Stomach (tissue), 9 donors: ENCODE measurements around the gene RPL12. TPM values are rescaled to one million over a fixed set of nuclear protein-coding genes. Genes with fewer than 3 reads are reported as not detected.

Experiments used
- DNase-seq, 2 donors: peaks; one replicate each; pipeline versions ENCODE4 v3.0.0 to v3.0.0-alpha.2; 2013 to 2019
- H3K27ac ChIP-seq, 5 donors: fragments of 200-600 bp in 4 of 5; sonication (generic) in 4 of 5; one replicate each; pipeline ENCODE4 v1.5.1; 2013 to 2019; ENCODE audit warnings: mild to moderate bottlenecking in 1 of 5, moderate library complexity in 1 of 5
- H3K27me3 ChIP-seq, 3 donors: fragments of 200-600 bp; sonication (generic); one replicate each; pipeline ENCODE4 v1.5.1; 2017 to 2019; ENCODE audit warnings: mixed run types in 1 of 3
- H3K36me3 ChIP-seq, 4 donors: fragments of 200-600 bp; sonication (generic); 1 replicate in 3 of 4; 2 replicates in 1 of 4; pipeline ENCODE4 v1.5.1; 2016 to 2019
- H3K4me1 ChIP-seq, 4 donors: fragments of 200-600 bp; sonication (generic); one replicate each; pipeline ENCODE4 v1.5.1; 2016 to 2019
- H3K4me3 ChIP-seq, 4 donors: fragments of 200-600 bp; sonication (generic) in 3 of 4; one replicate each; pipeline ENCODE4 v1.5.1; 2016 to 2019; ENCODE audit warnings: mild to moderate bottlenecking in 1 of 4
- H3K9me3 ChIP-seq, 4 donors: fragments of 200-600 bp; sonication (generic); one replicate each; pipeline ENCODE4 v1.5.1; 2016 to 2019
- EP300 ChIP-seq: sonication (generic); formaldehyde crosslinking; IDR thresholded peaks from one replicate; pipeline ENCODE4 v1.6.1; 2017; ENCODE audit warnings: antibody characterized with exemption
- POLR2A ChIP-seq, 4 donors: fragments of 450-650 bp; IDR thresholded peaks; one replicate each; pipeline ENCODE4 v1.6.1; 2016; ENCODE audit warnings: antibody characterized with exemption in 4 of 4, control low read depth in 2 of 4, mild to moderate bottlenecking in 1 of 4, moderate library complexity in 1 of 4
- POLR2AphosphoS5 ChIP-seq, 3 donors: sonication (generic); formaldehyde crosslinking; IDR thresholded peaks; one replicate each; pipeline ENCODE4 v1.6.1; 2016; ENCODE audit warnings: antibody characterized with exemption in 3 of 3
- WGBS, 5 donors: extraction: QIAGEN DNeasy Blood & Tissue Kit in 3 of 5; methylation state at CpG; one replicate each; pipeline versions ENCODE4 v1.1.5 to v1.1.7; 2013 to 2018; 5-methylcytosine and 5-hydroxymethylcytosine counted together
- intact Hi-C: fragments of 100-400 bp; cut with DNase I; formaldehyde crosslinking; loops from one replicate; pipeline ENCODE4 v1.15.1; 2023; ENCODE audit warnings: low total_unique reads
- polyA plus RNA-seq, 3 donors: library from polyadenylated mRNA; stranded (reverse); fragments of 200-250 nt; gene quantifications; one replicate each; pipeline ENCODE4 v1.2.3, GENCODE V29; 2013
- total RNA-seq, 5 donors: library from RNA; depleted of rRNA; stranded (reverse); fragments of >200 nt; gene quantifications; one replicate each; pipeline versions ENCODE4 v1.1.0 to v1.2.3, GENCODE V29; 2014 to 2016
- TF ChIP-seq, protein P1 (sequence below), 7 experiments: fragments of 450-650 bp in 4 of 7; fragments of 200-600 bp in 3 of 7; sonication (generic) in 3 of 7; IDR thresholded peaks; one replicate each; pipeline ENCODE4 v1.5.1; 2016 to 2019; ENCODE audit warnings: antibody characterized with exemption in 7 of 7, control low read depth in 2 of 7, mild to moderate bottlenecking in 1 of 7
- donor health status: healthy with polysubstance abuse.
- donor health status: Bipolar disorder and iron deficiency.
- donor health status: healthy.

RPL12 gene
- total and polyA plus RNA-seq, 8 donors: 187 to 4,806 (median 1,566) TPM

- H3K36me3 ChIP-seq: peaks cover 70 to 81% (median 79%) of the 10 kb centered on the region in 4 donors
- TF ChIP-seq, protein P1, sequence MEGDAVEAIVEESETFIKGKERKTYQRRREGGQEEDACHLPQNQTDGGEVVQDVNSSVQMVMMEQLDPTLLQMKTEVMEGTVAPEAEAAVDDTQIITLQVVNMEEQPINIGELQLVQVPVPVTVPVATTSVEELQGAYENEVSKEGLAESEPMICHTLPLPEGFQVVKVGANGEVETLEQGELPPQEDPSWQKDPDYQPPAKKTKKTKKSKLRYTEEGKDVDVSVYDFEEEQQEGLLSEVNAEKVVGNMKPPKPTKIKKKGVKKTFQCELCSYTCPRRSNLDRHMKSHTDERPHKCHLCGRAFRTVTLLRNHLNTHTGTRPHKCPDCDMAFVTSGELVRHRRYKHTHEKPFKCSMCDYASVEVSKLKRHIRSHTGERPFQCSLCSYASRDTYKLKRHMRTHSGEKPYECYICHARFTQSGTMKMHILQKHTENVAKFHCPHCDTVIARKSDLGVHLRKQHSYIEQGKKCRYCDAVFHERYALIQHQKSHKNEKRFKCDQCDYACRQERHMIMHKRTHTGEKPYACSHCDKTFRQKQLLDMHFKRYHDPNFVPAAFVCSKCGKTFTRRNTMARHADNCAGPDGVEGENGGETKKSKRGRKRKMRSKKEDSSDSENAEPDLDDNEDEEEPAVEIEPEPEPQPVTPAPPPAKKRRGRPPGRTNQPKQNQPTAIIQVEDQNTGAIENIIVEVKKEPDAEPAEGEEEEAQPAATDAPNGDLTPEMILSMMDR (IDR thresholded peaks at IDR 0.05): no peak
- TF ChIP-seq EP300 (no peak), POLR2AphosphoS5 (IDR thresholded peaks at IDR 0.05) (no peak), POLR2A (IDR thresholded peaks at IDR 0.05) (no peak)
- H3K9me3 ChIP-seq: peaks cover 0 to 8% (median 0%) of the 10 kb centered on the region in 4 donors
- no peak for DNase-seq
- no peak overlapping the region for H3K4me3 ChIP-seq
- peak overlapping the region in 2 of 5 donors; percentile 31 to 97 for H3K27ac ChIP-seq
- intact Hi-C loops: no loop called here
- 77 to 87% (median 84%) methylated on average over 7 of the region's 7 CpGs for WGBS, 5 donors
- peaks cover 21 to 42% (median 26%) of the 10 kb centered on the region in 4 donors for H3K4me1 ChIP-seq
- no peaks in the 10 kb centered on the region for H3K27me3 ChIP-seq
These were observed 4.3 kb downstream of the RPL12 start for GRCh38 chr9:127446713-127447415.

DNA sequence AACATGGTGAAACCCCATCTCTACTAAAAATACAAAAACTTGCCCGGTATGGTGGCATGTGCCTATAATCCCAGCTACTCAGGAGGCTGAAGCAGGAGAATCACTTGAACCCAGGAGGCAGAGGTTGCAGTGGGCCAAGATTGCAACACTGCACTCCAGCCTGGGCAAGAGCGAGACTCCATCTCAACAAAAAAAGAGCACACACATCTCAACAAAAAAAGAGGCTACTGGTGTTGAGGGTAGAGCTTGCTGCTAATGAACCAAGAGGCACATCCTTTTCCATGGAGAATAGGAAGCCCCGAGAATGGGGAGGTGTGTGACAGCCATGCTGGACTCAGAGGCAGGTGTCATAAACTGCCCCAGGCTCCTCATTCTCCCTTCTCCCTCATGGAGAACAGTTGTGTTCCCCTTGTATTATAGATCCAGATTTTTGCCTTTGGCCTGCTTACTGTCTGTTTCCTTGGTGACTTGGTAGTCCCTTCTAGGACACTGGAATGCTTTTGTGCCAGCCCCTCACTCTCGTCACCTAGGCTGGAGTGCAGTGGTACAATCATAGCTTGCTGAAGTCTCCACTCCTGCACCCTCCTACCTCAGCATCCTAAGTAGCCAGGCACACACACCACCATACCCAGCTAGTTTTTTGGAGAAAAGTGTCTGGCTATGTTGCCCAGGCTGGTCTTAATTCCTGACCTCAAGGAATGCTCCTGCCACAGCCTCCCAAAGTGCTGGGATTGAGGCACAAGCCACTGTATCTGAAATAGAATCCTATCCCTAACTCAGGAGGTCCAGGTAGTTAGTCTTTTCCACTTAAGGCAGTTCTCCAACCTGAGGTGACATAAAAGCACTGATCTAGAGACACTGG, 5.1 kb downstream of the RPL12 start:
- H3K4me1 ChIP-seq: peaks cover 20 to 40% (median 25%) of the 10 kb centered on the region in 4 donors
- peaks cover 76 to 88% (median 87%) of the 10 kb centered on the region in 4 donors for H3K36me3 ChIP-seq
- TF ChIP-seq POLR2AphosphoS5 (IDR thresholded peaks at IDR 0.05): no peak
- no peak for TF ChIP-seq POLR2A (IDR thresholded peaks at IDR 0.05)
- intact Hi-C loops: no loop called here
- 85 to 90% (median 88%) methylated on average over 4 of the region's 4 CpGs for WGBS, 5 donors
- H3K27ac ChIP-seq: peak overlapping the region in 1 of 5 donors; percentile 31
- DNase-seq: no peak
- H3K9me3 ChIP-seq: peaks cover 0 to 8% (median 0%) of the 10 kb centered on the region in 4 donors
- H3K4me3 ChIP-seq: no peak overlapping the region
- H3K27me3 ChIP-seq: no peaks in the 10 kb centered on the region

DNA sequence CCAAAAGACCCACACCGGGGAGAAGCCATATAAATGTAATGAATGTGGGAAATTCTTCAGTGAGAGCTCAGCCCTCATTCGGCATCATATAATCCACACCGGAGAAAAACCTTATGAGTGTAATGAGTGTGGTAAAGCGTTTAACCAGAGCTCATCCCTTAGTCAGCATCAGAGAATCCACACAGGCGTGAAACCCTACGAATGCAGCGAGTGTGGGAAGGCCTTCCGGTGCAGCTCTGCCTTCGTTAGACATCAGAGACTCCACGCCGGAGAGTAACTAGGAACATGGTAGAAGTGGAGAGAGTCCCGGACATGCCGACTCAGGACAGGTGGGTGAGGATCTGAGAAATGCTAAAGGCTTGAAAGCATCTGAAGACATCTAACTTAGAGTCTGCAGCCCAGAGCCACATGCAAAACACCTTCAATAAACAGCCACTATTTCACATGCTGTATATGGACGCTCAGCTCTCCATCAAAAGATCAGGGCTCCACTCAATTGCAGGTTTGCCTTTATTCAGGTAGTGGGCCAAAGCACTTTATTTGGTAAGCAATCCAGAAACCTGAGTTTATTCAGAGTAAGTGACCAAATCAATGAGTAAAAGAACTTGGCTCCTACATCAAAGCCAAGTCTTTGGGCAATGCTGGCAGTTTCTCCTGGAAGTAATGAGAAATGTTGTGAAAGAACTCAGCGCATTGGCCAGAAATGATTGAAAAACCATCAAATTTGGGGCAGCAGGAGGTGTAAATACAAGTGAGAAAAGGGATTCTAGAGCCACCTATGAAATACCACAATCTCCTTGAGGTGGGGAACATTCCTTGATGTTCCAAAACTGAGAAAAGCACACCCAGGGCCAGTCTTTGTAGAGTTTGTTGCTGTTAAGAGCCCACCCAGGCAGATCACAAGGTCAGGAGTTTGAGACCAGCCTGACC, 6.0 kb downstream of the RPL12 start:
- WGBS, 5 donors: 90 to 95% (median 95%) methylated on average over 15 of the region's 15 CpGs
- peaks cover 19 to 36% (median 22%) of the 10 kb centered on the region in 4 donors for H3K4me1 ChIP-seq
- H3K27ac ChIP-seq: peak overlapping the region in 1 of 5 donors; percentile 31
- no peaks in the 10 kb centered on the region for H3K27me3 ChIP-seq
- no peak for DNase-seq
- intact Hi-C loops: no loop called here
- H3K9me3 ChIP-seq: peaks cover 0 to 8% (median 0%) of the 10 kb centered on the region in 4 donors
- H3K36me3 ChIP-seq: peaks cover 84 to 97% (median 96%) of the 10 kb centered on the region in 4 donors
- no peak overlapping the region for H3K4me3 ChIP-seq
- TF ChIP-seq POLR2AphosphoS5 (IDR thresholded peaks at IDR 0.05) (peak in 1 of 3 donors; percentile 2), EP300 (no peak), POLR2A (IDR thresholded peaks at IDR 0.05) (no peak)

GRCh38 chr9:127444283-127444920, 6.8 kb downstream of the RPL12 start:
- peak overlapping the region in 1 of 5 donors; percentile 34 for H3K27ac ChIP-seq
- 85 to 96% (median 90%) methylated on average over 17 of the region's 17 CpGs for WGBS, 5 donors

More at GRCh38 chr9:127444283-127444920, 6.8 kb downstream of the RPL12 start:
- Histone ChIP-seq H3K4me3 (no peak overlapping the region), H3K36me3 (peaks cover 87 to 100% (median 99%) of the 10 kb centered on the region in 4 donors), H3K27me3 (no peaks in the 10 kb centered on the region), H3K9me3 (peaks cover 0 to 8% (median 0%) of the 10 kb centered on the region in 4 donors), H3K4me1 (peaks cover 11 to 28% (median 14%) of the 10 kb centered on the region in 4 donors)
- TF ChIP-seq POLR2AphosphoS5 (IDR thresholded peaks at IDR 0.05) (no peak), POLR2A (IDR thresholded peaks at IDR 0.05) (no peak), EP300 (no peak)
- TF ChIP-seq, protein P1 (IDR thresholded peaks at IDR 0.05): no peak
- no peak for DNase-seq
- intact Hi-C loops: no loop called here
